ENCODE results near the gene CTNNA1.
A peak's percentile ranks its signal among the peaks of the same experiment; 100 is the strongest.

Gene CTNNA1

GRCh38 chr5:138966236-138966985, 213.2 kb downstream of the CTNNA1 start:
- DNase-seq (ENCODE audit: low read depth, low spot score): no peak
- H3K4me3 ChIP-seq (ENCODE audit: low read length): no peak overlapping the region

- DNase-seq (ENCODE audit: low read depth, low spot score): no peak
- no peak overlapping the region for H3K4me3 ChIP-seq (ENCODE audit: low read length)
These were observed 214.7 kb downstream of the CTNNA1 start for GRCh38 chr5:138967791-138968448.

GRCh38 chr5:138968601-138969000, 215.4 kb downstream of the CTNNA1 start:
- DNase-seq (ENCODE audit: low read depth, low spot score): no peak
- no peak overlapping the region for H3K4me3 ChIP-seq (ENCODE audit: low read length)

GRCh38 chr5:138969323-138970002, 216.2 kb downstream of the CTNNA1 start:
- H3K4me3 ChIP-seq (ENCODE audit: low read length): no peak overlapping the region
- DNase-seq (ENCODE audit: low read depth, low spot score): no peak

GRCh38 chr5:138972230-138972629, 219.0 kb downstream of the CTNNA1 start:
- H3K4me3 ChIP-seq (ENCODE audit: low read length): no peak overlapping the region
- no peak for DNase-seq (ENCODE audit: low read depth, low spot score)

- no peak overlapping the region for H3K4me3 ChIP-seq (ENCODE audit: low read length)
- DNase-seq (ENCODE audit: low read depth, low spot score): no peak
These were observed 219.6 kb downstream of the CTNNA1 start for GRCh38 chr5:138972836-138973235.

- H3K4me3 ChIP-seq (ENCODE audit: low read length): no peak overlapping the region
- no peak for DNase-seq (ENCODE audit: low read depth, low spot score)
These were observed 221.2 kb downstream of the CTNNA1 start for GRCh38 chr5:138974227-138975063.

GRCh38 chr5:138975098-138975847, 222.0 kb downstream of the CTNNA1 start:
- H3K4me3 ChIP-seq (ENCODE audit: low read length): no peak overlapping the region
- DNase-seq (ENCODE audit: low read depth, low spot score): no peak

- DNase-seq (ENCODE audit: low read depth, low spot score): no peak
- H3K4me3 ChIP-seq (ENCODE audit: low read length): no peak overlapping the region
These were observed 224.9 kb downstream of the CTNNA1 start for GRCh38 chr5:138978080-138978479.

- DNase-seq (ENCODE audit: low read depth, low spot score): no peak
- H3K4me3 ChIP-seq (ENCODE audit: low read length): no peak overlapping the region
These were observed 225.4 kb downstream of the CTNNA1 start for GRCh38 chr5:138978581-138978980.

GRCh38 chr5:138979684-138980280, 226.6 kb downstream of the CTNNA1 start:
- DNase-seq (ENCODE audit: low read depth, low spot score): peak; percentile 87
- H3K4me3 ChIP-seq (ENCODE audit: low read length): peak overlapping the region; percentile 5

GRCh38 chr5:138980441-138980840, 227.2 kb downstream of the CTNNA1 start:
- H3K4me3 ChIP-seq (ENCODE audit: low read length): peak overlapping the region; percentile 5; the same call in 1 of the 2 replicates
- no peak for DNase-seq (ENCODE audit: low read depth, low spot score)

- no peak for DNase-seq (ENCODE audit: low read depth, low spot score)
- no peak overlapping the region; the same call in 1 of the 2 replicates for H3K4me3 ChIP-seq (ENCODE audit: low read length)
These were observed 227.9 kb downstream of the CTNNA1 start for GRCh38 chr5:138981131-138981530.

- DNase-seq (ENCODE audit: low read depth, low spot score): peak; percentile 90
- H3K4me3 ChIP-seq (ENCODE audit: low read length): no peak overlapping the region; the same call in 1 of the 2 replicates
These were observed 228.4 kb downstream of the CTNNA1 start for GRCh38 chr5:138981586-138981985.

- DNase-seq (ENCODE audit: low read depth, low spot score): no peak
- H3K4me3 ChIP-seq (ENCODE audit: low read length): no peak overlapping the region
These were observed 230.8 kb downstream of the CTNNA1 start for GRCh38 chr5:138983984-138984383.
